GM13976 (cell line): ENCODE data around the gene ATG16L2.

Experiments
- DNase-seq: peaks from one replicate; pipeline ENCODE4 v3.0.0; 2012; ENCODE audit warnings: low spot score
- in situ Hi-C: fragments of 300-500 bp; cut with MboI; formaldehyde crosslinking; loops from one replicate; pipeline ENCODE4 v1.12.0; 2022; ENCODE audit warnings: low sequenced_read_pairs, mixed read lengths, inconsistent platforms; ENCODE audit not compliant: unreplicated experiment
- TF ChIP-seq, protein P1 (sequence below): IDR thresholded peaks from 2 replicates; pipeline ENCODE4 v1.5.1; 2012; ENCODE audit warnings: borderline replicate concordance, mild to moderate bottlenecking; ENCODE audit not compliant: insufficient read depth; ENCODE audit errors: extremely low read depth, missing control alignments, control extremely low read depth

The ATG16L2 gene

DNA sequence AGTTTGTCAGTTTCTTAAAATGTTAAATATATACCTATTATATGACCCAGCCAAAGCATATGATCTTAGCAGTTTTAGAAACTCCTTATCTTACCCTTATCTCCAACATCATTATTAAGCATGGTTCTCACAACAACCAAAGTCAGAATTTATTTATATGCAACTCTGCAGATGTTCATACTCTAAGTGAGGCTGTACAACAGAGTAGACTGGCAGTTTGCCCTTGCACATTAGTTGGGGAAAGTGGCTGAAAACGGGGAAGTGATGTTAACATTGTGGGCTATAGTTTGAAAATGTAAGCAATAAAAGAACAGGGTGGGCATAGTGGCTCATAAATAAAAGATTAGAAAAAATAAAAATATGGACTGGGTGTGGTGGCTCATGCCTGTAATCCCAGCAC lies 49.7 kb downstream of the ATG16L2 start:
- in situ Hi-C loops = no loop called here
- TF ChIP-seq, protein P1, sequence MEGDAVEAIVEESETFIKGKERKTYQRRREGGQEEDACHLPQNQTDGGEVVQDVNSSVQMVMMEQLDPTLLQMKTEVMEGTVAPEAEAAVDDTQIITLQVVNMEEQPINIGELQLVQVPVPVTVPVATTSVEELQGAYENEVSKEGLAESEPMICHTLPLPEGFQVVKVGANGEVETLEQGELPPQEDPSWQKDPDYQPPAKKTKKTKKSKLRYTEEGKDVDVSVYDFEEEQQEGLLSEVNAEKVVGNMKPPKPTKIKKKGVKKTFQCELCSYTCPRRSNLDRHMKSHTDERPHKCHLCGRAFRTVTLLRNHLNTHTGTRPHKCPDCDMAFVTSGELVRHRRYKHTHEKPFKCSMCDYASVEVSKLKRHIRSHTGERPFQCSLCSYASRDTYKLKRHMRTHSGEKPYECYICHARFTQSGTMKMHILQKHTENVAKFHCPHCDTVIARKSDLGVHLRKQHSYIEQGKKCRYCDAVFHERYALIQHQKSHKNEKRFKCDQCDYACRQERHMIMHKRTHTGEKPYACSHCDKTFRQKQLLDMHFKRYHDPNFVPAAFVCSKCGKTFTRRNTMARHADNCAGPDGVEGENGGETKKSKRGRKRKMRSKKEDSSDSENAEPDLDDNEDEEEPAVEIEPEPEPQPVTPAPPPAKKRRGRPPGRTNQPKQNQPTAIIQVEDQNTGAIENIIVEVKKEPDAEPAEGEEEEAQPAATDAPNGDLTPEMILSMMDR = no peak
- DNase-seq = no peak

DNA sequence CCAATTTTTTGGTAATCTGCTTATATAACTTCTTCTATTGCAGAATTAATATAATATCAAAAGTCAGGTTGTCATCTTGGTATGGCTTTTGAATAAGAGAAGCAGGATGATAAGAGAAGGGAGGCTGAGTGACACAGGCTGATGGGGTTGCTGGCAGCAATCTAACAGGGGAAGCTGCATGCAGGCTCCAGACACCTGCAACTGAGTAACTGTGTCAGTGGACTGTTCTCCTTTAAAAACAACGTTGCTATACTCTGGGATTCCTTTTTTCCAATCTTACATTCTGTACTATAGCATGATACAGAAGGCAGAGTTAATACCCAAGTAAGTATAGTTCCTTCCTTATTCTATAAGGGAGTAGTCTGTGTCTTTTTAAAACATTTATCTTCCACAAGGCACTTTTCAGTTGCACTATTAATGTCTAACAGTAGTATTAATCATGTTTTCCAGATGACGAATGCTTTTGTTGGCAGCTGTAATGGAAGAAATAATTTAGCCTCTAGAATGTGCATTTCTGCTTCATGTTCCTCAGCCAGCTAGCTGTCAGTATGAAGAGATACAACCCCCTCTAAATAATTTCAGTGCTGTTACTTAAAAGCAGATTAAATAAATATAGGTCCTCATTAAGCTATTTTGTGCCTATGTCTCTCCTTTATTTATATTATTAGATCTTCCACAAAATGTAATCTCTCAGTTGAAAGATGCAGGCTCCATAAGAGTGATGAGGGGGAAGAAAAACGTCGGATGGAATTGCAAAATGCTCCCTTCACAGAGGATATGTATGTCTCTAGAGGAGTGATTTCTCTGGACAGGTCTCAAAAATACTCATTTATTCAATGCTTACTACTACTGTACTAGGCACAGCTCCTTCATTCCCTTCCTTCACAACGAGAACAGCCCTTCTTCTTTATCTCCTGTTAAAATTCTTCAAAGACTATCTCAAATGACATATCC lies 50.8 kb downstream of the ATG16L2 start:
- TF ChIP-seq, protein P1 = no peak
- no peak for DNase-seq
- in situ Hi-C loops = no loop called here

DNA sequence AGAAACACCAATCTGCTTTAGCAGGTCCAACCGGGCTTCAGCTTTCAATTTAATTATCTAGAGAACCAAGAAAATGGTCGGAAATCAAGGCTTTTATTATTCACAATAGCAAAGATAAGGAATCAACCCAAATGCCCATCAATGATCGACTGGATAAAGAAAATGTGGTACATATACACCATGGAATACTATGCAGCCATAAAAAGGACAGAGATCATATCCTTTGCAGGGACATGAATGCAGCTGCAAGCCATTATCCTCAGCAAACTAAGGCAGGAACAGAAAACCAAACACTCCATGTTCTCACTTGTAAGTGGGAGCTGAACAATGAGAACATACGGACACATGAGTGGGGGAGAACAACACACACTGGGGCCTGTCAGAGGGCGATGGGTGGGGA lies 53.8 kb downstream of the ATG16L2 start:
- TF ChIP-seq, protein P1 = no peak
- in situ Hi-C loops = no loop called here
- no peak for DNase-seq

DNA sequence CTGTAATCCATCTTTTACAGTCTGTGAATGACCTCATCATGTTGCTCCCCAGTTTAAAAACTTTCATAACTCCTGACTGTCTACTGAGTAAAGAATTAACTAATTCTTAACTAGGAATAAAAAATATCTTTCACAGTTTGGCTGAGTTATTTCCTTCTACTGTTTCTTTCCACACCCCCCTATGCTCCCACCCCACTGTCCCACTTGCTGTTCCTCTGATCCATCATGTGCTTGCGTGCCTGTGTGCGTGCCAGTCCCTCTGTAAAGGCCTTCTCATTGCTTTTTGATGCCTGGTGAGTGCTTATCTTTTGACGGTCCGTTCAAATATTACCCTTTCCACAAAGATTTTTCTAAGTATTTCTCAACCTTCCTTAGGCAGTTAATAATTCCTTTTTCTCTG lies 55.6 kb downstream of the ATG16L2 start:
- in situ Hi-C loops = no loop called here
- TF ChIP-seq, protein P1 = no peak

DNA sequence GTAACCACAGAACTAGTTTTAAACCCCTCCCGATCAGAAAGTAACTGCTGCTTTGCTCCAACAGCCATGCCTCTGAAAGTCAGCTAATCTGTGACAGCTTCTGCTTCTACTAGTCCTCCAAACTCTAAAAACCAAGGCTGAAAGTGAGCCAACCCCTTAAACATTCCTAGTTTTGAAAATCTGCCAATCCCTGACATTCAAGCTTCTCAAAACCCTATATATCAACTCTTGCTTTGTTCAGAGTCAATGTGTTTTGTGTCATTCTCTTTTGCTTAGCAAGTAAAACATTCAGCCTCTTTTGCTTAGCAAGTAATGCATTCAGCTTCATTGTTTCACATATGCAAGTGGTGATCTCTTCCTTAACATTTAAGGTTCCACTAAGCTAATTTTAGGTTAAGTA lies 56.9 kb downstream of the ATG16L2 start:
- in situ Hi-C loops = no loop called here
- DNase-seq = no peak
- TF ChIP-seq, protein P1 = no peak

More for the DNA sequence above, 55.6 kb downstream of the ATG16L2 start:
- no peak for DNase-seq

DNA sequence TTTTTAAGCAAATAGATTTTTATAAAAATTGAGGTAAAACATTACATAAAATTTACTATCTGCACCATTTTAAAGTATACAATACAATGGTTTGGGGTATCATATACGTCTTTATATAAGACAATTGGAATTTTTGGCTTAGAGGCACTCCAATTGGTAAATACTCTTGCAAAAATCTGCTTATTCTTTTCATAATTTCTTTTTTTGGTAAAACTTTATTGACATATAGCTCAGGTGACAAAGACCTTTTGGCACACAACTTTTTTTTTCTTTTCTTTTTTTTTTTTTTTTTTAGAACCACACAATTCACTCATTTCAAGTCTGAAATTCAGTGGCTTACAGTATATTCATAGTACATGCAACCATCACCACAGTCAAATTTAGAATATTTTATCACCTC lies 57.8 kb downstream of the ATG16L2 start:
- TF ChIP-seq, protein P1 = no peak
- in situ Hi-C loops = no loop called here
- no peak for DNase-seq

DNA sequence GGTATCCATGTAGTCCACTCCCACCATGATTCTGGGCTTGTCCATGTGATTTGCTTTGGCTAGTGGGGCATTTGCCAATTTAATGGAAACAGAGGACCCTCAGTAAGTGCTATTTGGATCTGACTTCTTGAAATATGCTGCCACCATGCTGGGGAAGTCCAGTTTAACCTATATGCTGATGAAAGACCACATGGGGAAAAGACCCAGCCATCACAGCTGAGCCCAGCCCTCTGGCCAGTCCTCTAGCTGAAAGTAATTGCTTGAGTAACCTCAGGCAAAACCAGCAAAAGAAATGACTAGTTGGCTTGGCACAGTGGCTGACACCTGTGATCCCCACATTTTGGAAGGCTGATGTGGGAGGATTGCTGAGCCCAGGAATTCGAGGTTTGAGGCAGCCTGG lies 61.5 kb downstream of the ATG16L2 start:
- in situ Hi-C loops = no loop called here
- no peak for DNase-seq
- TF ChIP-seq, protein P1 = no peak
